ENCODE results near the gene FCRL5.
A peak's percentile ranks its signal among the peaks of the same experiment; 100 is the strongest.

FCRL5 gene

GRCh38 chr1:157580179-157580827 is 28.0 kb upstream of the FCRL5 start:
- TF ChIP-seq, protein P1, sequence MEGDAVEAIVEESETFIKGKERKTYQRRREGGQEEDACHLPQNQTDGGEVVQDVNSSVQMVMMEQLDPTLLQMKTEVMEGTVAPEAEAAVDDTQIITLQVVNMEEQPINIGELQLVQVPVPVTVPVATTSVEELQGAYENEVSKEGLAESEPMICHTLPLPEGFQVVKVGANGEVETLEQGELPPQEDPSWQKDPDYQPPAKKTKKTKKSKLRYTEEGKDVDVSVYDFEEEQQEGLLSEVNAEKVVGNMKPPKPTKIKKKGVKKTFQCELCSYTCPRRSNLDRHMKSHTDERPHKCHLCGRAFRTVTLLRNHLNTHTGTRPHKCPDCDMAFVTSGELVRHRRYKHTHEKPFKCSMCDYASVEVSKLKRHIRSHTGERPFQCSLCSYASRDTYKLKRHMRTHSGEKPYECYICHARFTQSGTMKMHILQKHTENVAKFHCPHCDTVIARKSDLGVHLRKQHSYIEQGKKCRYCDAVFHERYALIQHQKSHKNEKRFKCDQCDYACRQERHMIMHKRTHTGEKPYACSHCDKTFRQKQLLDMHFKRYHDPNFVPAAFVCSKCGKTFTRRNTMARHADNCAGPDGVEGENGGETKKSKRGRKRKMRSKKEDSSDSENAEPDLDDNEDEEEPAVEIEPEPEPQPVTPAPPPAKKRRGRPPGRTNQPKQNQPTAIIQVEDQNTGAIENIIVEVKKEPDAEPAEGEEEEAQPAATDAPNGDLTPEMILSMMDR (conservative IDR thresholded peaks at IDR 0.05; ENCODE audit: low read depth, low read length): peak; percentile 100
- no peaks in the 10 kb centered on the region for H3K79me2 ChIP-seq (ENCODE audit: insufficient read depth, low read depth)
- peaks cover 18% of the 10 kb centered on the region for H3K4me1 ChIP-seq (ENCODE audit: low read depth, poor library complexity, severe bottlenecking)
- peak overlapping the region; percentile 25 for H3K4me2 ChIP-seq
- no peak overlapping the region for H3K9ac ChIP-seq
- H3K4me3 ChIP-seq (IDR thresholded peaks at IDR 0.05; ENCODE audit: insufficient read depth, low read depth, low read length): peak overlapping the region; percentile 57
- H3K27ac ChIP-seq: no peak overlapping the region
- no peaks in the 10 kb centered on the region for H3K36me3 ChIP-seq (ENCODE audit: insufficient read depth)
- H3K27me3 ChIP-seq (ENCODE audit: insufficient read depth, low read depth): no peaks in the 10 kb centered on the region
- no peak overlapping the region for H2AFZ ChIP-seq (ENCODE audit: low read depth)
- no peaks in the 10 kb centered on the region for H4K20me1 ChIP-seq (ENCODE audit: insufficient read depth)

- TF ChIP-seq, protein P1 (conservative IDR thresholded peaks at IDR 0.05; ENCODE audit: low read depth, low read length): no peak
- H3K79me2 ChIP-seq (ENCODE audit: insufficient read depth, low read depth): no peaks in the 10 kb centered on the region
- no peak overlapping the region for H2AFZ ChIP-seq (ENCODE audit: low read depth)
- H3K27me3 ChIP-seq (ENCODE audit: insufficient read depth, low read depth): no peaks in the 10 kb centered on the region
- H3K4me2 ChIP-seq: no peak overlapping the region
- H3K4me1 ChIP-seq (ENCODE audit: low read depth, poor library complexity, severe bottlenecking): peaks cover 18% of the 10 kb centered on the region
- no peak overlapping the region for H3K27ac ChIP-seq
- H3K36me3 ChIP-seq (ENCODE audit: insufficient read depth): no peaks in the 10 kb centered on the region
- no peak overlapping the region for H3K9ac ChIP-seq
- no peaks in the 10 kb centered on the region for H4K20me1 ChIP-seq (ENCODE audit: insufficient read depth)
- H3K4me3 ChIP-seq (IDR thresholded peaks at IDR 0.05; ENCODE audit: insufficient read depth, low read depth, low read length): no peak overlapping the region
Observed at GRCh38 chr1:157577420-157577819, 25.1 kb upstream of the FCRL5 start.

DNA sequence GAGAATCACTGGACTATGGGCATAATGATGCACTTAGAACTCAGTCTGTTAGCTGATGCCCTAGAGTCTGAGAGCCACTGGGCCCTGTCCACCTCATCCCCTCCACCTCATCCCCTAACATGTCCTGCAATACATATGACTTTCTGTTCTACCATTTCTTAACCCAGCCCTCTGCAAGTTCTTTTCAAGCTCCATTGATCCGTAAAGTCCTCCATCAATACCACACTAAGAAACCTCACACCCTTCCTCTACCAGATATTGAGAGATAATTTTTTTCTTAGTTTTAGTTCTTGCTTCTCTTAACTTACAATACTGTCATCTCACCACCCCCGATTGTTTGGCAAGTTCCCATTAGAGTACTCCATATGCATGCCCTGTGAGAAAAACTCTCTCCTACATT is 23.4 kb upstream of the FCRL5 start:
- no peaks in the 10 kb centered on the region for H3K36me3 ChIP-seq (ENCODE audit: insufficient read depth)
- no peak overlapping the region for H3K27ac ChIP-seq
- peaks cover 13% of the 10 kb centered on the region for H3K4me1 ChIP-seq (ENCODE audit: low read depth, poor library complexity, severe bottlenecking)
- H3K4me2 ChIP-seq: no peak overlapping the region
- no peak overlapping the region for H3K4me3 ChIP-seq (IDR thresholded peaks at IDR 0.05; ENCODE audit: insufficient read depth, low read depth, low read length)
- TF ChIP-seq, protein P1 (conservative IDR thresholded peaks at IDR 0.05; ENCODE audit: low read depth, low read length): no peak
- no peaks in the 10 kb centered on the region for H4K20me1 ChIP-seq (ENCODE audit: insufficient read depth)
- H3K27me3 ChIP-seq (ENCODE audit: insufficient read depth, low read depth): no peaks in the 10 kb centered on the region
- no peak overlapping the region for H3K9ac ChIP-seq
- no peak overlapping the region for H2AFZ ChIP-seq (ENCODE audit: low read depth)
- H3K79me2 ChIP-seq (ENCODE audit: insufficient read depth, low read depth): no peaks in the 10 kb centered on the region

DNA sequence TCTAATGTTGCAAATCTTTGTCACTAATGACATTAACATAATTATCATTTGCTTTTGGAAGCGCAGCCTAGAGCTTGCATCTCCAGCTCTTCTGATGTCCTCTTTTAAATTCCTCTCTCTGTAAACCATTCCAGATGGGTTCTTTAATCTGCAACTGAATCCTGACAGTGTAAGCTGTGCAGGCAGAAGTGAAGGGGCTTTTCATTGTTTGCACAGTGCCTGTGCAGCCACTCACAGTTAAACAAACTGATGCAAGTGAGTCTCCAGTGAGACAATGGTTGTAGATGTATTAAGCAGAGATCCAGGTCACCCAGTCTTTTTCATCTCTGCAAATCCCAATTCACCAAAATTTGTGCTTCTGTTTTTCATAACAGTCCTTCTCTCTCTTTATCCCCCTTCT is 22.5 kb upstream of the FCRL5 start:
- no peaks in the 10 kb centered on the region for H4K20me1 ChIP-seq (ENCODE audit: insufficient read depth)
- peaks cover 4% of the 10 kb centered on the region for H3K4me1 ChIP-seq (ENCODE audit: low read depth, poor library complexity, severe bottlenecking)
- no peak overlapping the region for H3K9ac ChIP-seq
- no peak overlapping the region for H2AFZ ChIP-seq (ENCODE audit: low read depth)
- no peak overlapping the region for H3K4me3 ChIP-seq (IDR thresholded peaks at IDR 0.05; ENCODE audit: insufficient read depth, low read depth, low read length)
- no peaks in the 10 kb centered on the region for H3K36me3 ChIP-seq (ENCODE audit: insufficient read depth)
- no peak overlapping the region for H3K4me2 ChIP-seq
- H3K27me3 ChIP-seq (ENCODE audit: insufficient read depth, low read depth): no peaks in the 10 kb centered on the region
- H3K27ac ChIP-seq: no peak overlapping the region
- TF ChIP-seq, protein P1 (conservative IDR thresholded peaks at IDR 0.05; ENCODE audit: low read depth, low read length): no peak
- no peaks in the 10 kb centered on the region for H3K79me2 ChIP-seq (ENCODE audit: insufficient read depth, low read depth)
